ENCODE measurements around the gene UBE4B.
"Not testable (repeated sequence)": the region's sequence is repeated elsewhere in the genome, so short reads cannot be mapped to it uniquely, and the experiment has no call there.

UBE4B gene

GRCh38 chr1:10189659-10190058 lies 156.9 kb downstream of the UBE4B start:
- TF ChIP-seq CTCF (IDR thresholded peaks at IDR 0.05; ENCODE audit: control insufficient read depth, extremely low read depth, insufficient read depth), result no peak
- H3K4me3 ChIP-seq (ENCODE audit: low read depth, low read length), result no peak overlapping the region
- DNase-seq (ENCODE audit: low read depth), result no peak

- no peak for DNase-seq (ENCODE audit: low read depth)
- no peak for TF ChIP-seq CTCF (IDR thresholded peaks at IDR 0.05; ENCODE audit: control insufficient read depth, extremely low read depth, insufficient read depth)
- H3K4me3 ChIP-seq (ENCODE audit: low read depth, low read length), result no peak overlapping the region
These were observed 159.5 kb downstream of the UBE4B start for GRCh38 chr1:10192263-10192662.

GRCh38 chr1:10193288-10193687 lies 160.5 kb downstream of the UBE4B start:
- H3K4me3 ChIP-seq (ENCODE audit: low read depth, low read length), result no peak overlapping the region
- TF ChIP-seq CTCF (IDR thresholded peaks at IDR 0.05; ENCODE audit: control insufficient read depth, extremely low read depth, insufficient read depth), result no peak
- no peak for DNase-seq (ENCODE audit: low read depth)

GRCh38 chr1:10195570-10195969 lies 162.8 kb downstream of the UBE4B start:
- TF ChIP-seq CTCF (IDR thresholded peaks at IDR 0.05; ENCODE audit: control insufficient read depth, extremely low read depth, insufficient read depth), result no peak
- no peak for DNase-seq (ENCODE audit: low read depth)
- no peak overlapping the region for H3K4me3 ChIP-seq (ENCODE audit: low read depth, low read length)

DNA sequence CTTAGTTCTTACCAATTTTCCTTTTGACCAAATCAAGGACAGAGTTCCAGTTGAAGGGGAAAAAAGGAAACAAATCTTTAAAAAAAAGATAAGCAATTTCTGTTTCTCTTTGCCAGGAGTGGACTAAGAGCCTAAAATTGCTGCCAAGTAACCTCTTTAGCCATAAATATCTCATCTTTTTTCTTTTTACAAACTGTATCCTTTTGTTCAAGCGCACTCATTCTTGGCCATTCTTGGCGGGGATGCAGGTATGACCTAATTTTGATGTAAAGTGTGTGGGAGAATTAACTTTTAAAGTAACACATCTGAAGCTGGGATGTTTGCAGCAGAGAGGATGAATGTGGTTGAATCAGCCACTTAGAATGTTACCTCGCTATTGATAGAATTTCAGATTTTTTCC lies 164.2 kb downstream of the UBE4B start:
- TF ChIP-seq CTCF (IDR thresholded peaks at IDR 0.05; ENCODE audit: control insufficient read depth, extremely low read depth, insufficient read depth), result no peak
- no peak for DNase-seq (ENCODE audit: low read depth)
- no peak overlapping the region for H3K4me3 ChIP-seq (ENCODE audit: low read depth, low read length)

GRCh38 chr1:10200620-10201019 lies 167.9 kb downstream of the UBE4B start:
- TF ChIP-seq CTCF (IDR thresholded peaks at IDR 0.05; ENCODE audit: control insufficient read depth, extremely low read depth, insufficient read depth), result no peak
- no peak overlapping the region for H3K4me3 ChIP-seq (ENCODE audit: low read depth, low read length)
- no peak for DNase-seq (ENCODE audit: low read depth)

GRCh38 chr1:10204003-10204642 lies 171.4 kb downstream of the UBE4B start:
- DNase-seq (ENCODE audit: low read depth), result no peak
- no peak for TF ChIP-seq CTCF (IDR thresholded peaks at IDR 0.05; ENCODE audit: control insufficient read depth, extremely low read depth, insufficient read depth)
- H3K4me3 ChIP-seq (ENCODE audit: low read depth, low read length), result no peak overlapping the region

- DNase-seq (ENCODE audit: low read depth); H3K4me3 ChIP-seq (ENCODE audit: low read depth, low read length): not testable (repeated sequence)
These were observed 172.4 kb downstream of the UBE4B start for GRCh38 chr1:10205206-10205605.
